IMR-90 (cell line): ENCODE results near the gene NUP54.

Source experiments
- BHLHE40 ChIP-seq: fragments of 150-350 bp; IDR thresholded peaks from 2 replicates; pipeline ENCODE4 v1.6.1; 2016; ENCODE audit warnings: mild to moderate bottlenecking, low read depth, low read length
- CEBPB ChIP-seq: IDR thresholded peaks from 2 replicates; pipeline ENCODE4 v1.6.1; 2012; ENCODE audit warnings: low read depth, low read length, improper control_type of control experiment
- FOS ChIP-seq: fragments of 150-350 bp; IDR thresholded peaks from 2 replicates; pipeline ENCODE4 v1.6.1; 2016; ENCODE audit warnings: low read depth, low read length
- MAZ ChIP-seq: IDR thresholded peaks from 2 replicates; pipeline ENCODE4 v1.6.1; 2012; ENCODE audit warnings: low read depth, mild to moderate bottlenecking, low read length, improper control_type of control experiment, moderate library complexity, borderline replicate concordance
- MXI1 ChIP-seq: IDR thresholded peaks from 2 replicates; pipeline ENCODE4 v1.6.1; 2012; ENCODE audit warnings: low read depth, mild to moderate bottlenecking, low read length, moderate library complexity, borderline replicate concordance
- POLR2A ChIP-seq: IDR thresholded peaks from 2 replicates; pipeline ENCODE4 v1.6.1; 2012; ENCODE audit warnings: mild to moderate bottlenecking, low read depth, low read length
- RCOR1 ChIP-seq: IDR thresholded peaks from 2 replicates; pipeline ENCODE4 v1.6.1; 2012; ENCODE audit warnings: mild to moderate bottlenecking, low read length, improper control_type of control experiment; ENCODE audit not compliant: insufficient replicate concordance
- RFX5 ChIP-seq: IDR thresholded peaks from 2 replicates; pipeline ENCODE4 v1.8.0; 2012; ENCODE audit warnings: low read depth, mild to moderate bottlenecking, low read length, moderate library complexity
- SMC3 ChIP-seq: fragments of 150-350 bp; IDR thresholded peaks from 2 replicates; pipeline ENCODE4 v1.6.1; 2016; ENCODE audit warnings: low read depth, mild to moderate bottlenecking, antibody characterized with exemption, low read length, moderate library complexity
- TF ChIP-seq, protein P1 (sequence below): fragments of 150-350 bp; IDR thresholded peaks from 2 replicates; pipeline ENCODE4 v1.6.1; 2016; ENCODE audit warnings: low read depth, mild to moderate bottlenecking, low read length, moderate library complexity, borderline replicate concordance
- TF ChIP-seq, protein P2 (sequence below): conservative IDR thresholded peaks from 2 replicates; pipeline ENCODE4 v1.5.1; 2012; ENCODE audit warnings: mild to moderate bottlenecking, low read depth, low read length, improper control_type of control experiment

DNA sequence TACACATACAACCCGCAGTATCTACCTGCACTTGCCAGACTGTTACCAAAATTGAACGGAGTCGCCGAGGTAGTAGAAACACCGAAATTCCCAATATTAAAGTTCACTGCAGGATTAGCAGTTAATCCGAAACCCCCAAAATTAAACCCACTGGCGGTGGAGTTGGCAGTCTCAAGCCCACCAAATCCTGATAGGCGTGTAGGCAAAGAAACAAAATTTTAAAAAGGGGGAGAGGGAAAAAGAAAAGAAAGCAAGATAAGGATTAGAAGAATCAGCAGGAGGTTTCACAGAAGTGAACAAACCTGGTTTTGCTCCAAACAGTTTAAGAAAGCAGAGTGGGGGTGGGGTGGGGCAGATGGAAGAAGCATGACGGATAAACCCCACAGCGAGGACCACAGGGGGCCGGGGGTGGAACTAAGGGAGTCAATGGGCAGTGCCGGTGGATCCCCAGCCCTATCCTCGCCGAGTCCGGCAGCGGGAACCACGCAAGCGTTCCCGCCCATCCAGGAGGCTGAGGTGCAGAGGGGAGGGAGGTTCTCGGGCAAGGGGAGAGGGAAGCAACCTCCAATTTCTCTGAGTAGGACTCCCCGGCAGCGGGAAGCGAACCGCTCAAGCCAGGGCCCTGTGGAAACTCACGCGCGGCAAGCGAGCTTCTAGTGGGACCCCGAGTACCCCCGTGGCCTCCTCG is 599 bp downstream of the NUP54 start:
- TF ChIP-seq POLR2A (no peak; the same call in 1 of the 2 replicates), SMC3 (no peak), RCOR1 (no peak), MAZ (peak; percentile 36; the same call in 1 of the 2 replicates), BHLHE40 (no peak), MXI1 (no peak), RFX5 (no peak), CEBPB (no peak), FOS (no peak)
- TF ChIP-seq, protein P1, sequence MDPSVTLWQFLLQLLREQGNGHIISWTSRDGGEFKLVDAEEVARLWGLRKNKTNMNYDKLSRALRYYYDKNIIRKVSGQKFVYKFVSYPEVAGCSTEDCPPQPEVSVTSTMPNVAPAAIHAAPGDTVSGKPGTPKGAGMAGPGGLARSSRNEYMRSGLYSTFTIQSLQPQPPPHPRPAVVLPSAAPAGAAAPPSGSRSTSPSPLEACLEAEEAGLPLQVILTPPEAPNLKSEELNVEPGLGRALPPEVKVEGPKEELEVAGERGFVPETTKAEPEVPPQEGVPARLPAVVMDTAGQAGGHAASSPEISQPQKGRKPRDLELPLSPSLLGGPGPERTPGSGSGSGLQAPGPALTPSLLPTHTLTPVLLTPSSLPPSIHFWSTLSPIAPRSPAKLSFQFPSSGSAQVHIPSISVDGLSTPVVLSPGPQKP, result no peak
- TF ChIP-seq, protein P2, sequence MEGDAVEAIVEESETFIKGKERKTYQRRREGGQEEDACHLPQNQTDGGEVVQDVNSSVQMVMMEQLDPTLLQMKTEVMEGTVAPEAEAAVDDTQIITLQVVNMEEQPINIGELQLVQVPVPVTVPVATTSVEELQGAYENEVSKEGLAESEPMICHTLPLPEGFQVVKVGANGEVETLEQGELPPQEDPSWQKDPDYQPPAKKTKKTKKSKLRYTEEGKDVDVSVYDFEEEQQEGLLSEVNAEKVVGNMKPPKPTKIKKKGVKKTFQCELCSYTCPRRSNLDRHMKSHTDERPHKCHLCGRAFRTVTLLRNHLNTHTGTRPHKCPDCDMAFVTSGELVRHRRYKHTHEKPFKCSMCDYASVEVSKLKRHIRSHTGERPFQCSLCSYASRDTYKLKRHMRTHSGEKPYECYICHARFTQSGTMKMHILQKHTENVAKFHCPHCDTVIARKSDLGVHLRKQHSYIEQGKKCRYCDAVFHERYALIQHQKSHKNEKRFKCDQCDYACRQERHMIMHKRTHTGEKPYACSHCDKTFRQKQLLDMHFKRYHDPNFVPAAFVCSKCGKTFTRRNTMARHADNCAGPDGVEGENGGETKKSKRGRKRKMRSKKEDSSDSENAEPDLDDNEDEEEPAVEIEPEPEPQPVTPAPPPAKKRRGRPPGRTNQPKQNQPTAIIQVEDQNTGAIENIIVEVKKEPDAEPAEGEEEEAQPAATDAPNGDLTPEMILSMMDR, result no peak
